ENCODE data around the gene PEPD.

The PEPD gene

DNA sequence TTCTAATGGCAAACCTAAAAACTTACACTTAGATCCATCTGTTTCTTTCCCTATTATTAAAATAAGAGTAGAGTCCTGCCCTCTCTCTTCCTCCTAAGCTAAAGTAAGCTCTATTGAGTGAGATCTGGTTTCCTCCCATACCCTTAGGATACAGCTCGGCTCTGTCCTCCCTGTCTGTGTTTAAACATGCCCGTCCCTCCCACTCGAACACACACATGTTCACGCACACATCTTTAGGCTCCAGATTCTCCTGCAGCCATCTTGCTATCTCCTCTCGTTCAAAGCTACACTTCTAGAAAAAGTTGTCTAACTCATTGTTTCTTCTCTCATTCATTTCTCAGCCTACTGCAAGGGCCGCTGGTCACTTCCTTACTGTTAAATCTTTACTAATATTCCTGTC is 163.2 kb downstream of the PEPD start:
- TF ChIP-seq, protein P1, sequence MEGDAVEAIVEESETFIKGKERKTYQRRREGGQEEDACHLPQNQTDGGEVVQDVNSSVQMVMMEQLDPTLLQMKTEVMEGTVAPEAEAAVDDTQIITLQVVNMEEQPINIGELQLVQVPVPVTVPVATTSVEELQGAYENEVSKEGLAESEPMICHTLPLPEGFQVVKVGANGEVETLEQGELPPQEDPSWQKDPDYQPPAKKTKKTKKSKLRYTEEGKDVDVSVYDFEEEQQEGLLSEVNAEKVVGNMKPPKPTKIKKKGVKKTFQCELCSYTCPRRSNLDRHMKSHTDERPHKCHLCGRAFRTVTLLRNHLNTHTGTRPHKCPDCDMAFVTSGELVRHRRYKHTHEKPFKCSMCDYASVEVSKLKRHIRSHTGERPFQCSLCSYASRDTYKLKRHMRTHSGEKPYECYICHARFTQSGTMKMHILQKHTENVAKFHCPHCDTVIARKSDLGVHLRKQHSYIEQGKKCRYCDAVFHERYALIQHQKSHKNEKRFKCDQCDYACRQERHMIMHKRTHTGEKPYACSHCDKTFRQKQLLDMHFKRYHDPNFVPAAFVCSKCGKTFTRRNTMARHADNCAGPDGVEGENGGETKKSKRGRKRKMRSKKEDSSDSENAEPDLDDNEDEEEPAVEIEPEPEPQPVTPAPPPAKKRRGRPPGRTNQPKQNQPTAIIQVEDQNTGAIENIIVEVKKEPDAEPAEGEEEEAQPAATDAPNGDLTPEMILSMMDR (IDR thresholded peaks at IDR 0.05; ENCODE audit: insufficient read depth, low read length), result no peak
- TF ChIP-seq SPI1 (IDR thresholded peaks at IDR 0.05; ENCODE audit: borderline replicate concordance, low read depth), result no peak
- TF ChIP-seq, protein P2, sequence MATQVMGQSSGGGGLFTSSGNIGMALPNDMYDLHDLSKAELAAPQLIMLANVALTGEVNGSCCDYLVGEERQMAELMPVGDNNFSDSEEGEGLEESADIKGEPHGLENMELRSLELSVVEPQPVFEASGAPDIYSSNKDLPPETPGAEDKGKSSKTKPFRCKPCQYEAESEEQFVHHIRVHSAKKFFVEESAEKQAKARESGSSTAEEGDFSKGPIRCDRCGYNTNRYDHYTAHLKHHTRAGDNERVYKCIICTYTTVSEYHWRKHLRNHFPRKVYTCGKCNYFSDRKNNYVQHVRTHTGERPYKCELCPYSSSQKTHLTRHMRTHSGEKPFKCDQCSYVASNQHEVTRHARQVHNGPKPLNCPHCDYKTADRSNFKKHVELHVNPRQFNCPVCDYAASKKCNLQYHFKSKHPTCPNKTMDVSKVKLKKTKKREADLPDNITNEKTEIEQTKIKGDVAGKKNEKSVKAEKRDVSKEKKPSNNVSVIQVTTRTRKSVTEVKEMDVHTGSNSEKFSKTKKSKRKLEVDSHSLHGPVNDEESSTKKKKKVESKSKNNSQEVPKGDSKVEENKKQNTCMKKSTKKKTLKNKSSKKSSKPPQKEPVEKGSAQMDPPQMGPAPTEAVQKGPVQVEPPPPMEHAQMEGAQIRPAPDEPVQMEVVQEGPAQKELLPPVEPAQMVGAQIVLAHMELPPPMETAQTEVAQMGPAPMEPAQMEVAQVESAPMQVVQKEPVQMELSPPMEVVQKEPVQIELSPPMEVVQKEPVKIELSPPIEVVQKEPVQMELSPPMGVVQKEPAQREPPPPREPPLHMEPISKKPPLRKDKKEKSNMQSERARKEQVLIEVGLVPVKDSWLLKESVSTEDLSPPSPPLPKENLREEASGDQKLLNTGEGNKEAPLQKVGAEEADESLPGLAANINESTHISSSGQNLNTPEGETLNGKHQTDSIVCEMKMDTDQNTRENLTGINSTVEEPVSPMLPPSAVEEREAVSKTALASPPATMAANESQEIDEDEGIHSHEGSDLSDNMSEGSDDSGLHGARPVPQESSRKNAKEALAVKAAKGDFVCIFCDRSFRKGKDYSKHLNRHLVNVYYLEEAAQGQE (IDR thresholded peaks at IDR 0.05; ENCODE audit: insufficient replicate concordance, low read depth), result no peak
- no peak for DNase-seq (ENCODE audit: low read depth in 1 of 2, low spot score in 1 of 2)

DNA sequence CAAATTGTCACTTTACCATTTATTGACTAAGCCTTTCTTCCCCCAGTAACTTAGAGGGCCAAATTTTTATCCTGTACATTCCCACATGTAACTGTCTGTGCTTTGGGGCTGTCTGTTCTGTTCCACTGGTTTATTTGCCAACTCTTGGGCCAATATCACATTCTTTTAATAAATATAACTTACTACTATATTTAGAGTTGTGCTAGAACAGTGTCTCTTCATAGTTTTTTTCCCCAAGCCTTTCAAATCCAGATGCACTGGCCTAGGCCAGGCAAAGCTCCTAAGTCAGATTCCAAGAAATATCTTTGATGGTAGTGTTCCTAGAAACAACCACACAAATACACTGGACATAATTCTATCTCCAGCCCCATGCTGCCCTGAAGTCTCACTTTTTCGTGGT is 164.0 kb downstream of the PEPD start:
- Histone ChIP-seq H3K4me3 (replicated peaks; ENCODE audit: insufficient read depth, low read length) (no peak overlapping the region), H3K27ac (replicated peaks) (no peak overlapping the region), H3K27me3 (ENCODE audit: insufficient read depth, poor library complexity, severe bottlenecking) (no peaks in the 10 kb centered on the region)
- DNase-seq (ENCODE audit: low read depth in 1 of 2, low spot score in 1 of 2), result no peak
- no peak for TF ChIP-seq GABPA (IDR thresholded peaks at IDR 0.05; ENCODE audit: low read depth)
- TF ChIP-seq, protein P1 (IDR thresholded peaks at IDR 0.05; ENCODE audit: insufficient read depth, low read length), result no peak
- TF ChIP-seq, protein P2 (IDR thresholded peaks at IDR 0.05; ENCODE audit: insufficient replicate concordance, low read depth), result no peak
- no peak for TF ChIP-seq POLR2AphosphoS5 (IDR thresholded peaks at IDR 0.05; ENCODE audit: low read depth)
- TF ChIP-seq SPI1 (IDR thresholded peaks at IDR 0.05; ENCODE audit: borderline replicate concordance, low read depth), result no peak

More for the DNA sequence above, 163.2 kb downstream of the PEPD start:
- no peak overlapping the region for H3K27ac ChIP-seq (replicated peaks)
- no peak overlapping the region for H3K4me3 ChIP-seq (replicated peaks; ENCODE audit: insufficient read depth, low read length)
- H3K27me3 ChIP-seq (ENCODE audit: insufficient read depth, poor library complexity, severe bottlenecking), result no peaks in the 10 kb centered on the region

DNA sequence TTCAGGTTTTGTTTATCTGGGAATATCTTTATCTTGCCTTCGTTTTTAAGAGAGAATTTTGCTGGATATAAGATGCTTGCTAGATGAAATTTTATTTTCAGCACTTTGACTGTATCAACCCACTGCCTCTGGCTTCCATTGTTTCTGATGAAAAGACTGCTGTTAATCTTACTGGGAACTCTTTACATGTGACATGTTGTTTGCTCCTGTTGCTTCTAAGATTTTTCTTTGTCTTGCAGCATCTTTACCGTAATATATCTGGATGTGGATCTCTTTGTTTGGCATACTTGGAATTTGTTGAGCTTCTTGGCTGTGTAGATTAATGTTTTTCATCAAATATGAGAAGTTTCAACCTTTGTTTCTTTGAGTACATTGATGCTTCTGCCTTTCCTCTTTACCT is 166.1 kb downstream of the PEPD start:
- no peaks in the 10 kb centered on the region for H3K27me3 ChIP-seq (ENCODE audit: insufficient read depth, poor library complexity, severe bottlenecking)
- H3K27ac ChIP-seq (replicated peaks), result no peak overlapping the region
- DNase-seq (ENCODE audit: low read depth in 1 of 2, low spot score in 1 of 2), result no peak
- no peak overlapping the region for H3K4me3 ChIP-seq (replicated peaks; ENCODE audit: insufficient read depth, low read length)
- TF ChIP-seq GABPA (IDR thresholded peaks at IDR 0.05; ENCODE audit: low read depth) (no peak), POLR2AphosphoS5 (IDR thresholded peaks at IDR 0.05; ENCODE audit: low read depth) (no peak), SPI1 (IDR thresholded peaks at IDR 0.05; ENCODE audit: borderline replicate concordance, low read depth) (no peak)
- TF ChIP-seq, protein P2 (IDR thresholded peaks at IDR 0.05; ENCODE audit: insufficient replicate concordance, low read depth), result no peak
- TF ChIP-seq, protein P1 (IDR thresholded peaks at IDR 0.05; ENCODE audit: insufficient read depth, low read length), result no peak

Data from HL-60 (cell line).